22Rv1 (cell line): Measurements from ENCODE around the gene CDC42BPG.

Experiments used
- CTCF ChIP-seq: fragments of 450-650 bp; IDR thresholded peaks from 2 replicates; pipeline ENCODE4 v1.5.1; 2017; ENCODE audit warnings: mild to moderate bottlenecking
- ZFX ChIP-seq: fragments of 450-650 bp; IDR thresholded peaks from 2 replicates; pipeline ENCODE4 v1.6.1; 2017; ENCODE audit warnings: antibody characterized with exemption, borderline replicate concordance

- TF ChIP-seq CTCF (no peak), ZFX (no peak)
Observed at GRCh38 chr11:64778223-64778472, 66.3 kb downstream of the CDC42BPG start.
